ENCODE data around the gene GMNC. TPM values are rescaled to one million over a fixed set of nuclear protein-coding genes. Genes with fewer than 3 reads are reported as not detected.

The GMNC gene
- total RNA-seq (2021; ENCODE audit: unreplicated experiment), result 0.27 TPM
- 0.04 TPM in 2 replicates for polyA plus RNA-seq (2012)
- Bru-seq, nascent RNA, result percentile 16 among the genes with signal in this experiment
- BruChase-seq, experiment 1, labeled RNA remaining after a 6-hour chase, result not detected
- BruChase-seq, experiment 2, labeled RNA remaining after a 2-hour chase, result percentile 23 among the genes with signal in this experiment
- long read RNA-seq, result 0 reads

GRCh38 chr3:190862209-190863118 is at the start of gene GMNC:
Gene GMNC (minus strand): TSS chr3:190862694. CDS start chr3:190862615, 79 bp downstream.
- Histone ChIP-seq H3K27me3 (ENCODE audit: insufficient read depth, low read length) (no peaks in the 10 kb centered on the region), H3K9me3 (ENCODE audit: control insufficient read depth in 1 of 2, insufficient read depth in 1 of 2, low read depth in 1 of 2, low read length in 2 of 2) (no peaks in the 10 kb centered on the region), H3K36me3 (ENCODE audit: control insufficient read depth in 1 of 2, insufficient read depth in 2 of 2, low read length in 2 of 2) (no peaks in the 10 kb centered on the region), H4K20me1 (ENCODE audit: insufficient read depth) (no peaks in the 10 kb centered on the region), H3K27ac (ENCODE audit: low read depth, low read length) (no peak within 1 kb of the TSS; the same call in 1 of the 2 replicates), H3K9me2 (ENCODE audit: insufficient read depth) (no peaks in the 10 kb centered on the region), H3K4me1 (ENCODE audit: control insufficient read depth in 1 of 2, insufficient read depth in 2 of 2, low read length in 2 of 2) (peaks cover 0 to 15% of the 10 kb centered on the region in 2 experiments; a peak in 2 of 4 replicates), H3K4me2 (ENCODE audit: low read length) (peak within 1 kb of the TSS; percentile 84), H3K4me3 (replicated peaks in 1 of 2; ENCODE audit: low read depth in 1 of 2, low read length in 2 of 2) (peak within 1 kb of the TSS; percentile 61 to 69), H3K9ac (ENCODE audit: low read length) (peak within 1 kb of the TSS; percentile 59), H3K79me2 (ENCODE audit: insufficient read depth, low read length) (no peaks in the 10 kb centered on the region), H2AFZ (ENCODE audit: low read depth, low read length, poor library complexity, severe bottlenecking) (peak within 1 kb of the TSS; percentile 94)
- ChIA-PET RAD21 (ENCODE audit: low non-redundant PET in 1 of 2, low total read pairs in 2 of 2, uncharacterized antibody in 2 of 2, unreplicated experiment in 2 of 2) (no interaction called here), CTCF (interaction anchor here (0.9 to 1.8 kb wide), 3 partner anchors 17 to 188 kb away, joined by 3 to 9 read pairs (median 3); no protein-coding TSS in a partner anchor), POLR2A (interaction anchor here (0.7 to 0.9 kb wide), 4 partner anchors 10 to 22 kb away, joined by 3 to 4 read pairs (median 3); no protein-coding TSS in a partner anchor)
- ATAC-seq, result peak; percentile 99
- peak; percentile 82 for DNase-seq (ENCODE audit: low read depth, low spot score)
- no TSS peak for BruUV-seq (replicated peaks)
- TF ChIP-seq FOSL1 (IDR thresholded peaks at IDR 0.05; ENCODE audit: low read depth) (no peak), POLR2AphosphoS5 (IDR thresholded peaks at IDR 0.05; ENCODE audit: low read depth, low read length) (peak; percentile 87), ZFX (IDR thresholded peaks at IDR 0.05) (peak; percentile 61; the same call in 1 of the 2 replicates), POLR2A (IDR thresholded peaks at IDR 0.05; ENCODE audit: borderline replicate concordance, extremely low read depth, insufficient read depth, insufficient read length) (peak; percentile 53), EZH2phosphoT487 (IDR thresholded peaks at IDR 0.05; ENCODE audit: borderline replicate concordance) (no peak), SRF (IDR thresholded peaks at IDR 0.05; ENCODE audit: low read depth) (no peak), EGR1 (IDR thresholded peaks at IDR 0.05; ENCODE audit: low read depth) (no peak), EZH2 (IDR thresholded peaks at IDR 0.05) (no peak), MAX (IDR thresholded peaks at IDR 0.05) (0 out of 2 replicates have a peak, but pooled peaks have one; percentile 7)
- intact Hi-C loops (cut with micrococcal nuclease), result no loop called here

All from HCT116 (cell line).